OCI-LY3 (cell line): ENCODE measurements around the gene IPP.

Experiments used
- H2AFZ ChIP-seq: fragments of 200-600, 300-600 bp; shearing (Covaris generic); 2 replicates; pipeline ENCODE4 v1.6.0; 2014; ENCODE audit warnings: antibody characterized with exemption, low read depth, low read length
- H3K27ac ChIP-seq: fragments of 200-600, 300-600 bp; sonication (generic); 2 replicates; pipeline ENCODE4 v1.5.1; 2014; ENCODE audit warnings: mild to moderate bottlenecking, low read length, moderate library complexity, mixed read lengths
- H3K27me3 ChIP-seq: fragments of 200-600, 300-600 bp; sonication (generic); 2 replicates; pipeline ENCODE4 v1.6.1; 2014; ENCODE audit warnings: low read depth, low read length, mixed read lengths
- H3K36me3 ChIP-seq: fragments of 200-600, 300-600 bp; sonication (generic); replicated peaks from 2 replicates; pipeline ENCODE3; 2014; ENCODE audit warnings: low read depth, low read length, mixed read lengths
- H3K4me1 ChIP-seq: fragments of 300-600, 200-600 bp; sonication (generic); 2 replicates; pipeline ENCODE4 v1.6.1; 2014; ENCODE audit warnings: low read length, mixed read lengths
- H3K4me2 ChIP-seq: fragments of 200-600, 300-600 bp; sonication (generic); 2 replicates; pipeline ENCODE4 v1.6.1; 2014; ENCODE audit warnings: low read length, mixed read lengths
- H3K4me3 ChIP-seq: fragments of 300-600, 200-600 bp; sonication (generic); 2 replicates; pipeline ENCODE4 v1.5.1; 2014; ENCODE audit warnings: antibody characterized with exemption, mild to moderate bottlenecking, low read length, moderate library complexity
- H3K79me2 ChIP-seq: fragments of 300-600, 200-600 bp; shearing (Covaris generic); 2 replicates; pipeline ENCODE4 v1.6.1; 2014; ENCODE audit warnings: mild to moderate bottlenecking, low read length, mixed read lengths
- H3K9ac ChIP-seq: fragments of 300-600, 200-600 bp; shearing (Covaris generic); 2 replicates; pipeline ENCODE4 v1.6.0; 2014; ENCODE audit warnings: mild to moderate bottlenecking, low read length, moderate library complexity
- H3K9me3 ChIP-seq: fragments of 200-600, 300-600 bp; shearing (Covaris generic); 2 replicates; pipeline ENCODE4 v1.6.1; 2014; ENCODE audit warnings: low read length, mixed read lengths; ENCODE audit not compliant: insufficient read depth
- H4K20me1 ChIP-seq: fragments of 200-600, 300-600 bp; sonication (generic); 2 replicates; pipeline ENCODE4 v1.6.1; 2016; ENCODE audit warnings: low read length, mixed read lengths; ENCODE audit not compliant: insufficient read depth
- CTCF ChIP-seq: fragments of 200-600, 300-600 bp; sonication (generic); IDR thresholded peaks from 2 replicates; pipeline ENCODE4 v1.5.1; 2014; ENCODE audit warnings: antibody characterized with exemption, low read length, low read depth
- EZH2phosphoT487 ChIP-seq: fragments of 200-600 bp; shearing (Covaris generic); IDR thresholded peaks from 2 replicates; pipeline ENCODE4 v1.6.1; 2018; ENCODE audit warnings: antibody characterized with exemption, mixed run types, low read depth

Gene IPP

GRCh38 chr1:45687754-45688740 lies 62.4 kb downstream of the IPP start, which contains the start of gene TMEM69:
TSS of gene TMEM69 (plus strand) at chr1:45688181. CDS start at chr1:45691069, 2,888 bp downstream.
- no peaks in the 10 kb centered on the region for H3K27me3 ChIP-seq
- H3K9me3 ChIP-seq, result no peaks in the 10 kb centered on the region
- peak within 1 kb of the TSS; percentile 98 for H3K9ac ChIP-seq
- H3K36me3 ChIP-seq, result peaks cover 8% of the 10 kb centered on the region
- H3K4me2 ChIP-seq, result peak within 1 kb of the TSS; percentile 96
- H4K20me1 ChIP-seq, result no peaks in the 10 kb centered on the region
- H3K27ac ChIP-seq, result peak within 1 kb of the TSS; percentile 94
- H3K79me2 ChIP-seq, result peaks cover 74% of the 10 kb centered on the region
- peak within 1 kb of the TSS; percentile 99 for H3K4me3 ChIP-seq
- peak within 1 kb of the TSS; percentile 80 for H2AFZ ChIP-seq
- peaks cover 13% of the 10 kb centered on the region for H3K4me1 ChIP-seq
- no peak for TF ChIP-seq CTCF
- no peak for TF ChIP-seq EZH2phosphoT487

GRCh38 chr1:45687014-45687753 lies 63.3 kb downstream of the IPP start:
- H3K4me2 ChIP-seq, result peak overlapping the region; percentile 96
- H3K9me3 ChIP-seq, result no peaks in the 10 kb centered on the region
- peaks cover 7% of the 10 kb centered on the region; the same call in 1 of the 2 replicates for H4K20me1 ChIP-seq
- H3K9ac ChIP-seq, result peak overlapping the region; percentile 99
- H2AFZ ChIP-seq, result peak overlapping the region; percentile 64
- TF ChIP-seq CTCF (no peak), EZH2phosphoT487 (no peak)
- H3K4me1 ChIP-seq, result peaks cover 18% of the 10 kb centered on the region
- no peaks in the 10 kb centered on the region for H3K27me3 ChIP-seq
- H3K27ac ChIP-seq, result peak overlapping the region; percentile 94
- H3K36me3 ChIP-seq, result peaks cover 3% of the 10 kb centered on the region
- H3K79me2 ChIP-seq, result peaks cover 83% of the 10 kb centered on the region
- H3K4me3 ChIP-seq, result peak overlapping the region; percentile 99

- peak within 1 kb of the TSS; percentile 96 for H3K4me2 ChIP-seq
- peak within 1 kb of the TSS; percentile 99 for H3K4me3 ChIP-seq
- H3K36me3 ChIP-seq, result peaks cover 3% of the 10 kb centered on the region
- H2AFZ ChIP-seq, result peak within 1 kb of the TSS; percentile 91
- H3K79me2 ChIP-seq, result peaks cover 89% of the 10 kb centered on the region
- no peak for TF ChIP-seq EZH2phosphoT487
- peaks cover 18% of the 10 kb centered on the region for H3K4me1 ChIP-seq
- peaks cover 15% of the 10 kb centered on the region for H4K20me1 ChIP-seq
- H3K27me3 ChIP-seq, result no peaks in the 10 kb centered on the region
- H3K27ac ChIP-seq, result peak within 1 kb of the TSS; percentile 94
- H3K9ac ChIP-seq, result peak within 1 kb of the TSS; percentile 99
- no peaks in the 10 kb centered on the region for H3K9me3 ChIP-seq
These were observed 64.0 kb downstream of the IPP start, which contains the start of gene GPBP1L1 for GRCh38 chr1:45686288-45687013. TSS of gene GPBP1L1 (minus strand) at chr1:45686533. CDS start at chr1:45659087, 27,446 bp downstream.

- H3K27me3 ChIP-seq, result no peaks in the 10 kb centered on the region
- H3K9ac ChIP-seq, result peak overlapping the region; percentile 99
- peaks cover 3% of the 10 kb centered on the region for H3K36me3 ChIP-seq
- no peak for TF ChIP-seq EZH2phosphoT487
- TF ChIP-seq CTCF, result peak; percentile 8; the same call in 1 of the 2 replicates
- no peaks in the 10 kb centered on the region for H3K9me3 ChIP-seq
- H4K20me1 ChIP-seq, result peaks cover 20% of the 10 kb centered on the region
- H3K27ac ChIP-seq, result peak overlapping the region; percentile 69
- peaks cover 89% of the 10 kb centered on the region for H3K79me2 ChIP-seq
- peak overlapping the region; percentile 67 for H3K4me2 ChIP-seq
- H2AFZ ChIP-seq, result peak overlapping the region; percentile 91; the same call in 1 of the 2 replicates
- H3K4me3 ChIP-seq, result peak overlapping the region; percentile 99
- H3K4me1 ChIP-seq, result peaks cover 18% of the 10 kb centered on the region
These were observed 64.5 kb downstream of the IPP start for GRCh38 chr1:45686015-45686287.
